Measurements from ENCODE around the gene OR6B3. TPM values are rescaled to one million over a fixed set of nuclear protein-coding genes. Genes with fewer than 3 reads are reported as not detected.

OR6B3 gene
- total and polyA plus RNA-seq, 2 of the 8 experiments (the other 6 are each of a cell fraction or from before 2014, with no cell fraction given): not detected

Other genes starting within 250 kb of the OR6B3 start
- 90.6 and 90.9 TPM in 2 replicates for gene NDUFA10, start 28.2 kb downstream of the OR6B3 start, total RNA-seq (2021; fragmentation: NEBNext Ultra II Directional; extraction: Animal tissue kit (Norgen Biotek cat#: 25700))
- gene NDUFA10, start 28.2 kb downstream of the OR6B3 start, polyA plus RNA-seq (2011; rRNA removed): 84.1 and 90.8 TPM in 2 replicates
- not detected in 2 replicates for gene OR6B2, start 23.1 kb downstream of the OR6B3 start, total RNA-seq (2021; fragmentation: NEBNext Ultra II Directional; extraction: Animal tissue kit (Norgen Biotek cat#: 25700))
- not detected in 2 replicates for gene OR6B2, start 23.1 kb downstream of the OR6B3 start, polyA plus RNA-seq (2011; rRNA removed)
- gene COPS9, start 82.8 kb upstream of the OR6B3 start, total RNA-seq (2021; fragmentation: NEBNext Ultra II Directional; extraction: Animal tissue kit (Norgen Biotek cat#: 25700)): 143 and 154 TPM in 2 replicates
- gene COPS9, start 82.8 kb upstream of the OR6B3 start, polyA plus RNA-seq (2011; rRNA removed): 234 and 306 TPM in 2 replicates
- 0.63 TPM in 1 of 2 replicates, not detected in the other for gene OTOS, start 87.1 kb upstream of the OR6B3 start, total RNA-seq (2021; fragmentation: NEBNext Ultra II Directional; extraction: Animal tissue kit (Norgen Biotek cat#: 25700))
- gene OTOS, start 87.1 kb upstream of the OR6B3 start, polyA plus RNA-seq (2011; rRNA removed): 0.17 and 0.19 TPM in 2 replicates